BE2C (cell line): ENCODE measurements around the gene AGBL3.
A peak's percentile ranks its signal among the peaks of the same experiment; 100 is the strongest.

Experiments used
- DNase-seq: peaks from one replicate; pipeline ENCODE4 v3.0.0-alpha.2; 2020
- H3K27me3 ChIP-seq: fragments of 250-450 bp; sonication (Bioruptor Pico); 2 replicates; pipeline ENCODE4 v1.5.1; 2020; ENCODE audit warnings: mild to moderate bottlenecking
- H3K36me3 ChIP-seq: fragments of 250-450 bp; sonication (Bioruptor Pico); 2 replicates; pipeline ENCODE4 v1.5.1; 2020; ENCODE audit warnings: mild to moderate bottlenecking
- H3K4me1 ChIP-seq: fragments of 250-450 bp; sonication (Bioruptor Pico); 2 replicates; pipeline ENCODE4 v1.5.1; 2020
- H3K4me3 ChIP-seq: 2 replicates; pipeline ENCODE4 v1.5.1; 2011; ENCODE audit warnings: low read depth, low read length
- H3K9me3 ChIP-seq: fragments of 250-450 bp; sonication (Bioruptor Pico); 2 replicates; pipeline ENCODE4 v1.5.1; 2020
- TF ChIP-seq, protein P1 (sequence below): IDR thresholded peaks from 2 replicates; pipeline ENCODE4 v1.5.1; 2012; ENCODE audit warnings: mild to moderate bottlenecking, low read depth, low read length

Gene AGBL3

DNA sequence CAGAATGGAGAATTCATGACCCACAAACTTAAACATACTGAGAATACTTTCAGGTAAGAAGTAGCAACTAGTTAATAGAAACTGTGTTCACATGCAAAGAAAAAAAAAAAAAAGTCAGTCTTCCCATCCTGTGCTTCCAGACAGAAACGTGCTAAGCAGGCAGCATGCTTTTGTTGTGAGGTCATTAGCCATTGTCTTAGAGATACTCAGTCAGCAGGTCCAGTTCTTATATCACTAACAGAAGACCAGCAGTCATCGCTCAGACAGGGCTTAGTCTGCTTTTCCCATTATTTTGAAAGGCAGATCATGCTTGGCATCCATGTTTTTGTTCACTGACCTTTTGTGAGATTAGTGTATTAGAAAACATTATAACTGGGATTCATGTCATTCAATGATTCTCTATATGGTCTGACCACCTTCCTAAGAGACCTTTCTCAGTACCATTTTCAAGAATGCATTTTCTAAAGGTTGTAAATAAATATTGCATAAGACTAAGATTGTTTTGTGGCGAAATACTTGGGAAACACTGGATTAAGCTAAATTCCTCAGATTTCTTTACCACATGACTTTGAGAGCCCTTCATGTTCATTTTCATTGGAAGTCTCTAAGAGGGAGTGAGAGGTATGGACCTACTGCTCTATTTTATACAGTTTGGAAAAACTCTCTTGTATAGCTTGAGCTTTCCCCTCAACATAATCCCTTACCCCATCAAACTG lies 45.0 kb upstream of the AGBL3 start:
- H3K36me3 ChIP-seq, result peaks cover 2% of the 10 kb centered on the region; the same call in 1 of the 2 replicates
- TF ChIP-seq, protein P1, sequence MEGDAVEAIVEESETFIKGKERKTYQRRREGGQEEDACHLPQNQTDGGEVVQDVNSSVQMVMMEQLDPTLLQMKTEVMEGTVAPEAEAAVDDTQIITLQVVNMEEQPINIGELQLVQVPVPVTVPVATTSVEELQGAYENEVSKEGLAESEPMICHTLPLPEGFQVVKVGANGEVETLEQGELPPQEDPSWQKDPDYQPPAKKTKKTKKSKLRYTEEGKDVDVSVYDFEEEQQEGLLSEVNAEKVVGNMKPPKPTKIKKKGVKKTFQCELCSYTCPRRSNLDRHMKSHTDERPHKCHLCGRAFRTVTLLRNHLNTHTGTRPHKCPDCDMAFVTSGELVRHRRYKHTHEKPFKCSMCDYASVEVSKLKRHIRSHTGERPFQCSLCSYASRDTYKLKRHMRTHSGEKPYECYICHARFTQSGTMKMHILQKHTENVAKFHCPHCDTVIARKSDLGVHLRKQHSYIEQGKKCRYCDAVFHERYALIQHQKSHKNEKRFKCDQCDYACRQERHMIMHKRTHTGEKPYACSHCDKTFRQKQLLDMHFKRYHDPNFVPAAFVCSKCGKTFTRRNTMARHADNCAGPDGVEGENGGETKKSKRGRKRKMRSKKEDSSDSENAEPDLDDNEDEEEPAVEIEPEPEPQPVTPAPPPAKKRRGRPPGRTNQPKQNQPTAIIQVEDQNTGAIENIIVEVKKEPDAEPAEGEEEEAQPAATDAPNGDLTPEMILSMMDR, result no peak
- H3K4me1 ChIP-seq, result no peaks in the 10 kb centered on the region
- no peak overlapping the region for H3K4me3 ChIP-seq
- no peak for DNase-seq
- H3K27me3 ChIP-seq, result no peaks in the 10 kb centered on the region
- H3K9me3 ChIP-seq, result no peaks in the 10 kb centered on the region

DNA sequence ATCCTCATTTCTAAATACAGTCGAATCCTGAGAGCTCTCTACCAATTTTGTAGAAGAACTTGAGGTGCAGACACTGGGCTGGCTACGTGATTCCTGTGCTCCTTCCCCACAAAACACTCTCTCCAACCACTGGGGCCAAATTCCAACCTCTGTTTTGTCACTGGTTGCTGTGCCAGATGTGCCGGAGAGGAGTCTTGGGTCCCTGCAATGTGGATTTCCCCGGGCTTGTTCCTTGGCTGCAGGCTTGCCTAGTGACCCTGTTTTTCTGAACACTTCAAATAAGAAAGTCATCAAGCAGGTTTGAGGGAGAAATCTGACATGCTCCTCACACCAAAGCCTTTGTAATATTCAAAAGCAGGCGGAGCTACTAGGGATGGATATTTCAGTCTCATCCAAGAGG lies 44.4 kb upstream of the AGBL3 start:
- H3K4me3 ChIP-seq, result no peak overlapping the region
- TF ChIP-seq, protein P1, result no peak
- DNase-seq, result no peak
- no peaks in the 10 kb centered on the region for H3K9me3 ChIP-seq
- no peaks in the 10 kb centered on the region for H3K27me3 ChIP-seq
- no peaks in the 10 kb centered on the region for H3K4me1 ChIP-seq
- no peaks in the 10 kb centered on the region; the same call in 1 of the 2 replicates for H3K36me3 ChIP-seq

DNA sequence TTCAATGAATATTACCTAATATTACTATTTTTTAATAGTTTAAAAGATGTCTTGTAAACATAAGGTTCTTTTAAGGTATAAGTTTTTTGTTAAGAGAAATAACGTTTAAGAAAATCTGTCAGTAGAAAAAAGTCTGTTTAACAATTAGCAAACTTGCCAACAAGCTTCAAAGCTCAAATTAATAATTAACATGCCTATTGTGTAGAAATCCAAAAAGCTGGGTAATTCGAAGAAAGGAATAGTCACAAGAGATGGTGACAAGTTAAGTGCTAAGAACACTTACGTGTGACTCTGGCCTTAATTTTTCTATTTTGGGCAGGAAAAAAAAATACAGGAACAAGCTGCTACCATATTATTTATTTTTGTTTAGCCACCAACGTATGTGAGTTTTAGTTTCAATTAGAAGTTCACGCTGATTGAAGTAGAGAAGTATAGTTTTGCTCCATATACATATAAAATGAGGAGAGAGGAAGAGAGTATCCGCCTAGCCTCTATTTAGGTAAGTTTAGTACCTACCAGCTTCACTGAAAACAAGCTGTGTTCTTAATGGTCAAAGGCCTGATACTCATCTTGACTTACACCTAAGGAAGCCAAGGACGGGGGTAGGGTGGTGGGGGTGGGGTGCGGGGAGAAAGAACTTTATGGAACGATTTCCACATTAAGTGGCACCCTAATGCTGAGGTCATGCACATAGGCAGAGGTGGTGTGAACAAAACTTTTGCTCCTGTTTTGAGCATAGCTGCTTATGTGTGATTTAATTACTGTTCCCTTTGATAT lies 43.4 kb upstream of the AGBL3 start:
- TF ChIP-seq, protein P1, result no peak
- no peaks in the 10 kb centered on the region for H3K4me1 ChIP-seq
- no peak overlapping the region for H3K4me3 ChIP-seq
- peaks cover 8% of the 10 kb centered on the region for H3K36me3 ChIP-seq
- DNase-seq, result no peak
- no peaks in the 10 kb centered on the region for H3K27me3 ChIP-seq
- H3K9me3 ChIP-seq, result no peaks in the 10 kb centered on the region

DNA sequence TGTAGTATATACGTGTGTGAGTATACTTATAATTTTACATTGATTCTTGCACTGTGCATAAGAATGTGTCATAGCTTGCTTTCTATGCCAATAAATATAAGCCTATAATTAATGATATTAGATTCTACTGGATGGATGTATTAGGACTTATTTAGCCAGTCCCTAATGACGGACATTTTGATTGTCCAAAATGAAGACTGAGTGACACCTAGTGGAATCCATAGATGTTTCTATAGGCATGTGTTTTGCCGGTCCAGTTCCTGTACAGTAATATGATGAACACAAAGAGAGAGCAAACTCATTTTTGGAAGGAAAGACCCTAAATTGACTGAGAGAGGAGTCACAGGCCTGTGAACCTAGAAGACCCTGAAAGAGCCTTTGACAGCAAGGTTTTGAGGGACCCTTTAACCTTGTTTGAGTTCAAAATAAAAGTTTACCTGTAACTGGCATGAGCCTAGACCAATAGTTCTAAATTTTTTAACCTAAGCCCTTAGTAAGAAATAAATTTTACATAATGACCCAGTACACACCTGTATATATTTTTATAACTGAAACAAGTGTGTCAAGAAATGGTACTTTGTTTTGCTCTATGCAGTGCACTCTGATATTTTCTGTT lies 42.4 kb upstream of the AGBL3 start:
- TF ChIP-seq, protein P1, result peak; percentile 71
- Histone ChIP-seq H3K36me3 (peaks cover 8% of the 10 kb centered on the region), H3K4me1 (no peaks in the 10 kb centered on the region), H3K9me3 (no peaks in the 10 kb centered on the region), H3K4me3 (no peak overlapping the region), H3K27me3 (no peaks in the 10 kb centered on the region)
- DNase-seq, result no peak

DNA sequence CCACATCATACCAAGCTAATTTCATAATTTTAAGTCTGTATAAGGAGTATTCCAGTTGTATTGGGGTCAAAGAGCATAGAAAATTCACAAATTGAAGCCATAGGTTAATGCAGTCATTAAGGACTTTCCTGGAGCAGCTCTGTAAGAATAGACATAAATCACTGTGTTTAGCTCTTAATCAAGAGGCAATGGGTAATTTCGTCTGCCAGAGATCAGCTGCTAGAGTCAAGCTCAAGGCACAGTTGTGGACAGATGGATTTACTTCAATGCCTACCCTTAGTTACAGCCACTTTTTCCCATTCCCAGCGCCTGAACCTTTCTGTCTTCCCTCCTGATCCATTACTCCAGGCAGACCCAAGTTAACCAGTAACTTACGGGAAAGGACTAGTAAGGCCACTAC lies 40.6 kb upstream of the AGBL3 start:
- H3K4me3 ChIP-seq, result no peak overlapping the region
- no peak for DNase-seq
- peaks cover 15% of the 10 kb centered on the region for H3K36me3 ChIP-seq
- TF ChIP-seq, protein P1, result no peak
- H3K27me3 ChIP-seq, result no peaks in the 10 kb centered on the region
- no peaks in the 10 kb centered on the region for H3K9me3 ChIP-seq
- no peaks in the 10 kb centered on the region for H3K4me1 ChIP-seq
